ENCODE results near the gene ATG10.

DNA sequence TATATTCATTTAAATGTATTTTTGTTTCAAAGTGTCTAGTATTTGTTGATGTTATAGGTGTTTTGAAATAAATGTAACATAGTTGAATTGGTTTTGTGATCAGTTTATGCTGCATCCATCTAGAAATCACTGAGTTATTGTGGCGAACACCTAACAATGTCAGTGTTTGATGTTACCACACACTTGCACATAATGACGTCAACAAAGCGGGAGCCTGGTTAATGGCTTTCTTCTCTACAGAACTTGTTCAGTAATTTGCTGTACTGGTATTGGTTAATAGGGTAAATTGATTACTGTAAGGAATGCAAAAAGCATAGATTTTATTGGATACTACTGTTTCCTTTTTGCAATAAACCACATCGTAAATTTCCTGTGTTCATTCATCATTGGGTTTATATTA is 133.0 kb downstream of the ATG10 start:
- TF ChIP-seq, protein P1, sequence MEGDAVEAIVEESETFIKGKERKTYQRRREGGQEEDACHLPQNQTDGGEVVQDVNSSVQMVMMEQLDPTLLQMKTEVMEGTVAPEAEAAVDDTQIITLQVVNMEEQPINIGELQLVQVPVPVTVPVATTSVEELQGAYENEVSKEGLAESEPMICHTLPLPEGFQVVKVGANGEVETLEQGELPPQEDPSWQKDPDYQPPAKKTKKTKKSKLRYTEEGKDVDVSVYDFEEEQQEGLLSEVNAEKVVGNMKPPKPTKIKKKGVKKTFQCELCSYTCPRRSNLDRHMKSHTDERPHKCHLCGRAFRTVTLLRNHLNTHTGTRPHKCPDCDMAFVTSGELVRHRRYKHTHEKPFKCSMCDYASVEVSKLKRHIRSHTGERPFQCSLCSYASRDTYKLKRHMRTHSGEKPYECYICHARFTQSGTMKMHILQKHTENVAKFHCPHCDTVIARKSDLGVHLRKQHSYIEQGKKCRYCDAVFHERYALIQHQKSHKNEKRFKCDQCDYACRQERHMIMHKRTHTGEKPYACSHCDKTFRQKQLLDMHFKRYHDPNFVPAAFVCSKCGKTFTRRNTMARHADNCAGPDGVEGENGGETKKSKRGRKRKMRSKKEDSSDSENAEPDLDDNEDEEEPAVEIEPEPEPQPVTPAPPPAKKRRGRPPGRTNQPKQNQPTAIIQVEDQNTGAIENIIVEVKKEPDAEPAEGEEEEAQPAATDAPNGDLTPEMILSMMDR (IDR thresholded peaks at IDR 0.05): no peak
- TF ChIP-seq POLR2A (IDR thresholded peaks at IDR 0.05): no peak

All from heart left ventricle (tissue), 13 donors.